A549 (cell line): ENCODE data around the gene NCAPD3.

Source experiments
- CEBPB ChIP-seq, 2 experiments: fragments of >200 bp in 1 of 2; sonication (Bioruptor Twin) in 1 of 2; formaldehyde crosslinking in 1 of 2; IDR thresholded peaks; 2 replicates each; pipeline ENCODE4 v1.6.1; 2012 to 2016
- EHMT2 ChIP-seq: fragments of 200-600 bp; sonication (generic); IDR thresholded peaks from 2 replicates; pipeline ENCODE4 v1.6.1; 2016; ENCODE audit warnings: antibody characterized with exemption, low read depth, mild to moderate bottlenecking, moderate library complexity
- EP300 ChIP-seq, 2 experiments: fragments of >200 bp; sonication (Bioruptor Twin); formaldehyde crosslinking; IDR thresholded peaks; 2 replicates in 1 of 2; 3 replicates in 1 of 2; pipeline ENCODE4 v1.6.1; 2016 to 2017
- ESRRA ChIP-seq: fragments of 150-350 bp; IDR thresholded peaks from 2 replicates; pipeline ENCODE4 v1.6.1; 2014; ENCODE audit warnings: mild to moderate bottlenecking, low read length, borderline replicate concordance
- FOSB ChIP-seq: fragments of 250-450 bp; sonication (Bioruptor Pico); IDR thresholded peaks from 2 replicates; pipeline ENCODE4 v1.5.0; 2020; ENCODE audit warnings: mild to moderate bottlenecking, moderate library complexity
- JUN ChIP-seq, 2 experiments: fragments of >200 bp; sonication (Bioruptor Twin); formaldehyde crosslinking; IDR thresholded peaks; 2 replicates in 1 of 2; 3 replicates in 1 of 2; pipeline ENCODE4 v1.6.1; 2016 to 2017
- JUNB ChIP-seq: fragments of >200 bp; sonication (Bioruptor Twin); formaldehyde crosslinking; IDR thresholded peaks from 2 replicates; pipeline ENCODE4 v1.6.1; 2016
- POLR2A ChIP-seq: IDR thresholded peaks from 2 replicates; pipeline ENCODE4 v1.6.1; 2012; ENCODE audit warnings: mild to moderate bottlenecking, low read length
- RFX5 ChIP-seq: fragments of 450-650 bp; IDR thresholded peaks from 2 replicates; pipeline ENCODE4 v1.7.1; 2014; ENCODE audit warnings: antibody characterized with exemption, mild to moderate bottlenecking, moderate library complexity
- SMC3 ChIP-seq: fragments of >200 bp; sonication (Bioruptor Twin); formaldehyde crosslinking; IDR thresholded peaks from 3 replicates; pipeline ENCODE4 v1.6.1; 2018; ENCODE audit warnings: inconsistent platforms
- TF ChIP-seq, protein P1 (sequence below): fragments of >200 bp; sonication (Bioruptor Twin); formaldehyde crosslinking; IDR thresholded peaks from 3 replicates; pipeline ENCODE4 v1.5.1; 2016

GRCh38 chr11:134119094-134119493 lies 104.7 kb downstream of the NCAPD3 start:
- TF ChIP-seq, protein P1, sequence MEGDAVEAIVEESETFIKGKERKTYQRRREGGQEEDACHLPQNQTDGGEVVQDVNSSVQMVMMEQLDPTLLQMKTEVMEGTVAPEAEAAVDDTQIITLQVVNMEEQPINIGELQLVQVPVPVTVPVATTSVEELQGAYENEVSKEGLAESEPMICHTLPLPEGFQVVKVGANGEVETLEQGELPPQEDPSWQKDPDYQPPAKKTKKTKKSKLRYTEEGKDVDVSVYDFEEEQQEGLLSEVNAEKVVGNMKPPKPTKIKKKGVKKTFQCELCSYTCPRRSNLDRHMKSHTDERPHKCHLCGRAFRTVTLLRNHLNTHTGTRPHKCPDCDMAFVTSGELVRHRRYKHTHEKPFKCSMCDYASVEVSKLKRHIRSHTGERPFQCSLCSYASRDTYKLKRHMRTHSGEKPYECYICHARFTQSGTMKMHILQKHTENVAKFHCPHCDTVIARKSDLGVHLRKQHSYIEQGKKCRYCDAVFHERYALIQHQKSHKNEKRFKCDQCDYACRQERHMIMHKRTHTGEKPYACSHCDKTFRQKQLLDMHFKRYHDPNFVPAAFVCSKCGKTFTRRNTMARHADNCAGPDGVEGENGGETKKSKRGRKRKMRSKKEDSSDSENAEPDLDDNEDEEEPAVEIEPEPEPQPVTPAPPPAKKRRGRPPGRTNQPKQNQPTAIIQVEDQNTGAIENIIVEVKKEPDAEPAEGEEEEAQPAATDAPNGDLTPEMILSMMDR: no peak
- TF ChIP-seq ESRRA (no peak), POLR2A (no peak), CEBPB (IDR thresholded peaks at IDR 0.05) (no peak), SMC3 (no peak), JUN (IDR thresholded peaks at IDR 0.05) (no peak), EP300 (IDR thresholded peaks at IDR 0.05) (no peak), FOSB (CRISPR knock-in tag) (no peak), RFX5 (no peak), EHMT2 (no peak), JUNB (no peak)
